NCI-H446 treated with DMSO at 0.1 percent for 48 hours (cell line): ENCODE measurements around the gene COL15A1.

ENCODE experiments used
- DNase-seq: peaks from one replicate; lab custom pipeline; 2025; lab: John Stamatoyannopoulos, UW

COL15A1 gene

GRCh38 chr9:99015448-99015847 is 71.7 kb downstream of the COL15A1 start:
- no peak for DNase-seq

- DNase-seq: no peak
Observed at GRCh38 chr9:99015890-99016289, 72.2 kb downstream of the COL15A1 start.

- no peak for DNase-seq
Observed at GRCh38 chr9:99016681-99017387, 73.1 kb downstream of the COL15A1 start.

GRCh38 chr9:99018653-99019052 is 74.9 kb downstream of the COL15A1 start:
- no peak for DNase-seq

GRCh38 chr9:99019510-99020331 is 76.0 kb downstream of the COL15A1 start:
- DNase-seq: no peak

- DNase-seq: no peak
Observed at GRCh38 chr9:99020786-99021436, 77.2 kb downstream of the COL15A1 start.

- no peak for DNase-seq
Observed at GRCh38 chr9:99021512-99021911, 77.8 kb downstream of the COL15A1 start.

GRCh38 chr9:99023231-99023630 is 79.5 kb downstream of the COL15A1 start:
- DNase-seq: no peak

GRCh38 chr9:99023831-99024230 is 80.1 kb downstream of the COL15A1 start:
- DNase-seq: peak; percentile 40

GRCh38 chr9:99024959-99025358 is 81.3 kb downstream of the COL15A1 start:
- DNase-seq: no peak

- DNase-seq: no peak
Observed at GRCh38 chr9:99025616-99026270, 82.0 kb downstream of the COL15A1 start.

GRCh38 chr9:99026271-99026955 is 82.7 kb downstream of the COL15A1 start:
- DNase-seq: no peak

- no peak for DNase-seq
Observed at GRCh38 chr9:99026956-99027298, 83.2 kb downstream of the COL15A1 start.

- DNase-seq: no peak
Observed at GRCh38 chr9:99027443-99027842, 83.7 kb downstream of the COL15A1 start.

- DNase-seq: no peak
Observed at GRCh38 chr9:99029083-99029645, 85.5 kb downstream of the COL15A1 start.

GRCh38 chr9:99030092-99030511 is 86.4 kb downstream of the COL15A1 start:
- DNase-seq: no peak

GRCh38 chr9:99030610-99031109 is 87.0 kb downstream of the COL15A1 start:
- DNase-seq: no peak

- DNase-seq: no peak
Observed at GRCh38 chr9:99031319-99031718, 87.6 kb downstream of the COL15A1 start.

GRCh38 chr9:99031994-99032393 is 88.3 kb downstream of the COL15A1 start:
- DNase-seq: no peak

GRCh38 chr9:99034149-99034548 is 90.4 kb downstream of the COL15A1 start:
- DNase-seq: no peak

- DNase-seq: no peak
Observed at GRCh38 chr9:99035313-99035712, 91.6 kb downstream of the COL15A1 start.
